Stimulated activated CD4-positive, alpha-beta T cell treated with anti-CD3 and anti-CD28 coated beads, TNF-alpha, amount 100 ng/mL, for 4 hours (primary cell): Measurements from ENCODE around the gene KIF16B.
"Not testable (repeated sequence)": the region's sequence is repeated elsewhere in the genome, so short reads cannot be mapped to it uniquely, and the experiment has no call there.

Experiments used
- DNase-seq, 3 experiments: peaks; one replicate each; pipeline ENCODE4 v3.0.0-alpha.2; 2020; ENCODE audit warnings: low read depth in 3 of 3

KIF16B gene

DNA sequence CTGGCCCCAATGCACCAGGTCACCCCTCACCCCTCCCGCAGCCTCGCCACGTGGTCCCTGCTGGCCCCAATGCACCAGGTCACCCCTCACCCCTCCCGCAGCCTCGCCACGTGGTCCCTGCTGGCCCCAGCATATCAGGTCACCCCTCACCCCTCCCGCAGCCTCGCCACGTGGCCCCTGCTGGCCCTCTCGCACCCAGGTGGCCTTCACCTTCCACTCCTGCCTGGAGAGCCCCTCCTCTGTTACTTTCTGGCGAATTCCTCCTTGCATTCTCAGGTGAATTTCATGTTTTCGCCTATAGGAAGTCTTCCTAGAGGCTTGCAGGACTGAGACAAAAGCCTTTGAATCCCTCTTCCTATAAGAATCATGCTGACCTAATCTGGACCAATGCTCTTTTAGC lies 313.1 kb downstream of the KIF16B start:
- not testable (repeated sequence) for DNase-seq

DNA sequence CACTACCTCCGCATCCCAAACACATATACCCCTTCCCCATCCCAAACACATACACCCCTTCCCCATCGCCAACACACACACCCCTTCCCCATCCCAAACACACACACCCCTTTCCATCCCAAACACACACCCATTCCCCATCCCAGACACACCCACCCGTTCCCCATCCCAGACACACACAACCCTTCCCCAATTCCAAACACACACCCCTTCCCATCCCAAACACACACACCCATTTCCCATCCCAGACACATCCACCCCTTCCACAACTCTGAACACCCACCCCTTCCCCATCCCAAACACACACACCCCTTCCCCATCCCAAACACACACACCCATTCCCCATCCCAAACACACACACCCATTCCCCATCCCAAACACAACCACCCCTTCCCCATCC lies 314.5 kb downstream of the KIF16B start:
- DNase-seq, result no peak

DNA sequence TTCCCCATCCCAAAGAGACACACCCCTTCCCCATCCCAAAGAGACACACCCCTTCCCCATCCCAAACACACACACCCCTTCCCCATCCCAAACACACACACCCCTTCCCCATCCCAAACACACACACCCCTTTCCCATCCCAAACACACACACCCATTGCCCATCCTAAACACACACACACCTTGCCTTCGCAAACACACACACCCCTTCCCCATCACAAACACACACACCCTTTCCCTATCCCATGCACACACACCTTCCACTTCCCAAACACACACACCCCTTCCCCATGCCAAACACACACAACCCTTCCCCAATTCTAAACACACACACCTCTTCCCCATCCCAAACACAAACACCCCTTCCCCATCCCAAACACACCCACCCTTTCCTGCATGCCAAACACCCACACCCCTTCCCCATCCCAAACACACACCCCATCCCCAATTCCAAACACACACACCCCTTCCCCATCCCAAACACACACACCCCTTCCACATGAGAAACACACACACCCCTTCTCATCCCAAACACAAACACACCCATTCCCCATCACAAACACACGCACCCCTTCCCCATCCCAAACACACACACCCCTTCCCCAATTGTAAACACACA lies 315.3 kb downstream of the KIF16B start:
- DNase-seq, result no peak

DNA sequence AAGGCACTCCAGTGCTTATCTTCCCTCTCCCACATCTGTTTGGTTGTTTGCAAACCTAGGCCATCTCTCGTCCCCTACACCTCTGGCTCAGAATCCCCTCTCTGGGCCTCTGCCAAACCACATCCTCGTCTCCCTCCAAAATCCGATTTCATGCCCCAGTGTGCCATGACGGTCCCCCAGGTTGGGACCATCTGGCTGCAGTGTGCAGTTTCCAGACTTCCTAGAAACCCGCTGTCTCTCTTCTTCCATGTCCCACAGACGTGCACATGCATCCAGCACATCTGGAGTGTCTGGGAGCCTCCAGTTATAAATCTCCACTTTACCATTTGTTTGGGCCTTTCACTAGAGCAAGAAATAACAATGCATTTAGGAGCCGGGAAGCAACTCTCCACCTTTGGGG lies 316.2 kb downstream of the KIF16B start:
- no peak for DNase-seq

DNA sequence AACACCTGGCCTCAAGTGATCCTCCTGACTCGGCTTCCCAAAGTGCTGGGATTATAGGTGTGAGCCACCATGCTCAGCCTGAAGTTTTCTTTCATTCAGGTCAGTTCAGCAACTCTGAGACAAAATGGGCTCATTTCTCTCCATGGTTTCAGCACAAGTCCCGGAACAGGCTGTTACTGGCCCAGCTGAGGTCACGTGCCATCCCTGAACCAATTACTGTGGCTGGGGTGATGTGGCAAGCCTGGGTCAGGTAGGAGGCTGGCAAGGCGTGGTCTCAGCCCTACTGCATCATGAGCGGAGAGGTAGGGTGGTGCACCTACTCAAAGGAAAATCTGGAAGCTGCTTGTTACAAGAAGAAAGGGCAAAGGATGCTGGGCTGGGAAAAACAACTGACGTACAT lies 326.4 kb downstream of the KIF16B start:
- DNase-seq, result no peak

DNA sequence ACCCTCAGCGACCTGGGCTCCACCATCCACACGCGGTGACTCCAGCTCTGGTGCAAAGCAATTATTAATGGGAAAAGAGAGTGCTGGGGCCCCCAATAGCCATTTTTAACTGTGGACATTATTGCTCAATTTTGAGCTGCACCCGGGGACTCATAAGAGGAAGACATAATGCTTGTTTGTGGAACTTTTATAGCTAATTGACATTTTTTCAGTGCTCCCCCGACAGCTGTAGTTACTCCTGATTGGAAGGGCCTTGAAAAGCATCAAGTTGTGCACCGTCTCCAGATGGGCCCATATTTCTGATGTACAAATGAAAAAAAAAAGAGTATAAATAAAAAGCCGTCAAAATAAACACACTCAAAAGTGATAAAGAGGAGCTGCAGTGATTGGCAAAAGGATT lies 327.0 kb downstream of the KIF16B start:
- DNase-seq, result no peak

DNA sequence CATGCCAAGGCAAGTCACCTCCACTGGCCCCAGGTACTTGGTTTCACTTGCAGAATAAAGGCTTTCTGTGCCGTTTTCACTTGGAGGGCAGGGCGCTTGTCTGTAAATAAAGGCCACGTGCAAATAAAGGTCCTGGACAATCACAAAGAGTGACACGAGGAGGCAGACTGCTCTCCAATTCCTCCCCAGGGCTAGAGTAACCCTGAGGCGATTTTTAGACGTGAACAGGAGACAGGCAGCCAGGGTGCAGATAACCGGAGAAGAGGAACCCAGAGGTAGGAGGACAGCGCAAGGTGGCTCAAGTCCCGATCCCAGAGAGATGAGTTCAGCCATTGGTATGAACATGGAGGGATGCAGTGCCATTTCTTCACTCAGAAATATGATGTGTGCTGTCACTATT lies 327.4 kb downstream of the KIF16B start:
- DNase-seq, result no peak

DNA sequence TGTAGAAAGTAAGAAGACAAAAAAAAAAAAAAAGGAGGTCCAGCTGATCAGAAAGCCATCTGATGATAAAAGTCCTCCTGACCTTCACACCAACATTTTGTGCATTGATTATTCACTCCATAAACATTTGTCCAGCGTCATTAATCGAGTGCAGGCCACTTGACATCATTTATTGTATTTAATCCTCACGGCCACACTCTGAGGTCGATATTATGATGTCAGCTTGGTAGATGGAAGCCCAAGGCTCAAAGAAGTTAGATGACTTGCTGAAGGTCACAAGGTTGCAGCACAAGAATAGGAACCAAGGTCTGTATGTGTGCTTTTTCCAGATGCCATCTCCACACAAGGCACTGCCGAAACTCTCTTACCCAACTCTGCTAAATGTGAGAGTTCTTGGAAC lies 328.4 kb downstream of the KIF16B start:
- no peak for DNase-seq

DNA sequence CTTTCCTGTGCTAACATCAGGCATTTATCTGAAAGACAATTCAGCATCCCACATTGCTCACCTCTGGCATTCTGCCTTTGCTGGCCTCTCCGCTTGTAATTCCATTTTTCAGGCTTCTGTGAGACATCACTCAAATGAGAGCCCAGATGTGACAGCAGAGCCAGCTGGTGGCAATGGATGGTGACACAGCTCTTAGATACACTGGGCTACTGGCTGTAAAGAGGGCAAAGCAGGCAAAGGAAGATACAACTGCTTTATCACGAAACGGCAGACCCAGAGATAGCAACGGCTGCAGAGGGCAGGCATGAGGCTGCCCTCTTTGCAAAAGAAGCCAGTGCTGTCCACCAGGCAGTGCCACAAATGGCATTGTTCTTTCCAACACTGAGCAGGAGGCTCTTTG lies 329.8 kb downstream of the KIF16B start:
- DNase-seq, result no peak

DNA sequence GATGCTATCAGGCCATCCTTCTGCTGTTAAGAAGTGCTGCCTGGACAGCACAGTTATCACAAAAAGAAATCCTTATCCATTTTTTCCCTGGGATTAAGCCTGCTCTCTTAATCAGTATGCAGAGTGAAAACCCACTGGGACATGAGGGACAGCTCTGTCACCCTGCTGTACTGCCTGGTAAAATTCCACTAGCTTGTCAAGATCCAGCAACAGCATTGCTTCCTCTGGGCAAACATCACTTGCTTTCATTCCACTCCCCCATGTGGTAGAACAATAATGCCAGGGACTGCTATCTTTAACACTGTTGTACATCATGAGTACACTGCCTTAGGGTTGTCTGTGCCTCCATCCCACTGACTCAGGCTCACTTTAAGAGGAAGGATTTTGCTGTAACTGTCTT lies 331.3 kb downstream of the KIF16B start:
- no peak for DNase-seq

DNA sequence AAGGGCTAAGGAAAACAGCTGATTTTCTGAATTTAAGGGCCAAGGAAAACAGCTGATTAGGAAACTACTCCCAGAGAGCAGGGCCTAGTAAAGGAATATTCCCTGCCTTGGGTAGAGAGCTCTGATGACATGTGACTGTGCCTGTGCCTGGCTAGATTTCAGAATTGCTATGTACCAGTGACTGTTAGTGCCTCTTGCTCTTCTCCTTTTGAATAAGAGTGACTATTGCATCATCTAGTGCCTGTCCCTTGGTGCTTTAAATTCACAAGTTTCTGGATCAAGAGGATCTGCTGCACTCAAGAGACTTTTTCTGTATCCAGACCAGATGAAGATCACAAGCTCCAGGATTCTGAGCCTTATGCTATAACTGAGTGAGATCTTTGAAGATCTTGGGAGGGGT lies 332.9 kb downstream of the KIF16B start:
- no peak for DNase-seq

DNA sequence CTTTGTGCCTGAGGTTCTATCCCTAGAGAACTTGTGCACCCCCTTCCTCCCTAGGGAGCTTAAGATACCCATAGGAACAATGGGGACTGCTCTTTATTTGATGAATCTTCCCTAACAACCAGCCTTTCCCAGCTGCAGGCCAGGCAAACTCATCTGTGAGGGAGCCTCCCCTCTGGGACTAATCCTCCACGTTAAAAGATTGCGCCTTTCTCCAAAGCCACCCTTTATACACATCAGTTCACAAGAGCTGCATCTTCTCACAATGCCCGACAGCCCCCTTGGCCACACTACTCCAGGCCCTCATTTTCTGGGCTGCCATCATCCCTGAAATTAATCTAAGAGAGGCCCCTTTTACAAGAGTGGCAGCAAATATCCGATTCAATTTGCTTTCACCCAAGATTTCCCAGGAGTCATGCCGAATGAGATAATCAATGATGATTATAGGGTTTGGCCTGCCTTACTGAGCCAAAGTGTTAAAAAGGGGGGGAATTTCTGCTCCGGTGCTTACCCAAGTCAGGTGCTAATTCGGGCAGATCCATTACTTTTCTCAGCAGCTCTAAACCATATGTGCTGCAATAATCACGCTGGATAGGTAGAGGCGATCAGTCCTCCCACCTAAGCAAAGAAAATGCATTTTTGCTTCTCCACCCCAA lies 336.5 kb downstream of the KIF16B start:
- DNase-seq, result no peak

DNA sequence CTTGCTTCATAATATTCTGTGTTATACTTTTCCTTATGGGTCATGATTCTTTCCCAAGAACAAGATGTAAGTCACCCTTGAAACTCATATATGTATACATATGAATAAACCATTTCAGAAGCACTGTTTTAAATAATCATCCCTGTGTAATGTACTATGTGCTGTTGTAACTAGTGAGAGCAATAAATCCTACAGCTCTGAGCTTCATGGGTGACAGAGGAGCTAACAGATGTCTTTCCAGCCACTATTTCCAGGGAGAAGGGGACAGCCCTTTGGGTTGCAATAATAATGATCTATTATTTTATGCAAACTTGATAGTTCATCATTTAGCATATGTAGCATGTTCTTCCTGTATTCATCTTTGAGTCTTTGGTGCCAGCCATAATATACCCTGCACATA lies 342.8 kb downstream of the KIF16B start:
- DNase-seq, result no peak

DNA sequence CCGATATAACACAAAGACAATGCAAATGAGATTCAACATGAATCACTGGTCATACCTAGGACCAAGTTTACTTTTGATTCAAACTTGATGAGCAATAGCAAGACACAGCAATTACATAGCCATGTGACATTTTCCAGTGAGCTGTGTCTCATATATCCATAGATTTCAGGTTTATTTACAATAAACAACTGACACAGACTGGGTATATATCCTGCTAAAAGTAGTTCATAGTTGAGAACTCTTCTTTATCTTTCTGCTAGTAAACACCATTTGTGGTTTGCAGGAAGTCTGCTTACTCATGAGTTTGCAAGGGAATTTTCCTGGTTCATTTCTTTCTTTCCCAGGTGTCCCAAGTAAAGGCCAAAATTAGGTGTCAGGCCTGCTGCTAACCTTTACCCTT lies 343.4 kb downstream of the KIF16B start:
- no peak for DNase-seq

DNA sequence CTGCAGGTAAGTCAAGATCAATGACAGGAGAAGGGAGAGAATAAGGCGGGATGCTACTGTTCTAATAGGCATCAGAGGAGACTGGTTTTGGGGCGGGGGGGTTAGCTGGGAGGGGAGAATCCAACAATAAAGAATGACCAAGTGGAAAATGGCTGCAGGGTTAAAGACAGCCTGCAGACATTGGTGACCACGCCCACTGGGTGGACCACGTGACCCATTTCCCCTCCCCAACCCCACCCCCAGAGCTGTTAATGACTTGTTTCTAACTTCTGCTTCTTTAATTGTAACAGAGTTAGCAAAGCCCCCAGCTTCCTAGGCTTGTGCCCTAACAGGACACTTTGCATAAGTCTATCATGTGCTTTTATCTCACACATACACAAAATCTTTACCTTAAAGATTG lies 344.5 kb downstream of the KIF16B start:
- DNase-seq, result no peak

DNA sequence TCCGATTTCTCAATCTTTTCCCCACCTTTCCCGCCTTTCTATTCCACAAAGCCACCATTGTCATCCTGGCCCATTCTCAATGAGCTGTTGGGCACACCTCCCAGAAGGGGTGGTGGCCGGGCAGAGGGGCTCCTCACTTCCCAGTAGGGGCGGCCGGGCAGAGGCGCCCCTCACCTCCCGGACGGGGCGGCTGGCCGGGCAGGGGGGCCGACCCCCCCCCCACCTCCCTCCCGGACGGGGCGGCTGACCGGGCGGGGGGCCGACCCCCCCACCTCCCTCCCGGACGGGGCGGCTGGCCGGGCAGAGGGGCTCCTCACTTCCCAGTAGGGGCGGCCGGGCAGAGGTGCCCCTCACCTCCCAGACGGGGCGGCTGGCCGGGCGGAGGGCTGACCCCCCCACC lies 346.3 kb downstream of the KIF16B start:
- DNase-seq, result peak in 1 of 3 experiments; percentile 2

DNA sequence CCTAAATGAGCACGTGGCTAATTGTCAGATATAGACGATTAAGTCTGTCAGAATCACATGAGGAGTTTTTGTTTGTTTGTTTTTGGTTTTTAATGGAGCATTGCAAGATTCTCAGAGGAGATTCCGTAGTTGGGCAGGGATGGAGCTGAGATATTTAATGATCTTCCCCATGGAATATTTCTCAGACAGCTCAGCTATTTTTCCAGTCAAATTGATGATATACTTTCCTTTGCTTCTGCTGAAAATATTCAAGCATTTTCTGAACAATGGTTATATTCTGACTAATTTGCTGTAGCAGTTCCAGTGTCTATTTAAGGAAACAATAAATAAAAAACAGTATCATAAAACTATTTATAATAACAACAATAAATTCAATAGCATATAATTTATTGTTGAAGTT lies 348.4 kb downstream of the KIF16B start:
- no peak for DNase-seq

DNA sequence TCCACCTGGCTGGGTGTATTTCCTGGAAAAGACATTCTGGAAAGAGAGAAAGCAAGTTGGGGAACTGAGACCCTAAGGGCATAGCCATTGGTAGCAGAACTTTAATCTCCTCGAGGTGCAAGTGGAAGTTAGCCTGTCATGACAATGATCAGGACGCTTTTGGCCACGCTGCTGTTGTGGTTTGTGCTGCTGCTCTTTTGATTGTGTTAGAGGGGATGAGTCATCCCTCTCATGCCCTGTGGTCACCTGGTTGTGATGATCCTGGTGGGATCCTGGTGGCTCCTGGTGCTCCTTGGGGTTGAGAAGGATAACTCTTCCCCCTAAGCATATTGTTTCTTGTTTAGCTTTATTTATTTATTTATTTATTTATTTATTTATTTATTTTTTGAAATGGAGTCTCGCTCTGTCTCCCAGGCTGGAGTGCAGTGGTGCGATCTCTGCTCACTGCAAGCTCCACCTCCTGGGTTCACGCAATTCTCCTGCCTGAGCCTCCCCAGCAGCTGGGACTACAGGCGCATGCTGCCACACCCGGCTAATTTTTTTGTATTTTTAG lies 350.3 kb downstream of the KIF16B start:
- DNase-seq, result no peak
